DOHH2 (cell line): ENCODE measurements around the gene ARL5A.

Source experiments
- EZH2phosphoT487 ChIP-seq: fragments of 200-600 bp; sonication (generic); IDR thresholded peaks from 2 replicates; pipeline ENCODE4 v1.6.1; 2017; ENCODE audit warnings: borderline replicate concordance, mild to moderate bottlenecking, antibody characterized with exemption, low read length, moderate library complexity, mixed read lengths
- TF ChIP-seq, protein P1 (sequence below): fragments of 200-600 bp; sonication (generic); IDR thresholded peaks from one replicate; pipeline ENCODE4 v1.5.1; 2014; ENCODE audit warnings: antibody characterized with exemption, mild to moderate bottlenecking, low read depth, low read length; ENCODE audit not compliant: poor library complexity, severe bottlenecking

GRCh38 chr2:151817929-151818328 is 10.3 kb downstream of the ARL5A start:
- TF ChIP-seq, protein P1, sequence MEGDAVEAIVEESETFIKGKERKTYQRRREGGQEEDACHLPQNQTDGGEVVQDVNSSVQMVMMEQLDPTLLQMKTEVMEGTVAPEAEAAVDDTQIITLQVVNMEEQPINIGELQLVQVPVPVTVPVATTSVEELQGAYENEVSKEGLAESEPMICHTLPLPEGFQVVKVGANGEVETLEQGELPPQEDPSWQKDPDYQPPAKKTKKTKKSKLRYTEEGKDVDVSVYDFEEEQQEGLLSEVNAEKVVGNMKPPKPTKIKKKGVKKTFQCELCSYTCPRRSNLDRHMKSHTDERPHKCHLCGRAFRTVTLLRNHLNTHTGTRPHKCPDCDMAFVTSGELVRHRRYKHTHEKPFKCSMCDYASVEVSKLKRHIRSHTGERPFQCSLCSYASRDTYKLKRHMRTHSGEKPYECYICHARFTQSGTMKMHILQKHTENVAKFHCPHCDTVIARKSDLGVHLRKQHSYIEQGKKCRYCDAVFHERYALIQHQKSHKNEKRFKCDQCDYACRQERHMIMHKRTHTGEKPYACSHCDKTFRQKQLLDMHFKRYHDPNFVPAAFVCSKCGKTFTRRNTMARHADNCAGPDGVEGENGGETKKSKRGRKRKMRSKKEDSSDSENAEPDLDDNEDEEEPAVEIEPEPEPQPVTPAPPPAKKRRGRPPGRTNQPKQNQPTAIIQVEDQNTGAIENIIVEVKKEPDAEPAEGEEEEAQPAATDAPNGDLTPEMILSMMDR, result no peak
- no peak for TF ChIP-seq EZH2phosphoT487
